ENCODE data around the gene ROCK1.
"Not testable (repeated sequence)": the region's sequence is repeated elsewhere in the genome, so short reads cannot be mapped to it uniquely, and the experiment has no call there.

Gene ROCK1

GRCh38 chr18:21111346-21112139, at the start of gene ROCK1:
ROCK1 (minus strand) TSS chr18:21111813; CDS start chr18:21110910, 903 bp downstream.
- DNase-seq: peak; percentile 85 to 94

GRCh38 chr18:21155443-21155842, 43.8 kb upstream of the ROCK1 start:
- no peak for DNase-seq

DNA sequence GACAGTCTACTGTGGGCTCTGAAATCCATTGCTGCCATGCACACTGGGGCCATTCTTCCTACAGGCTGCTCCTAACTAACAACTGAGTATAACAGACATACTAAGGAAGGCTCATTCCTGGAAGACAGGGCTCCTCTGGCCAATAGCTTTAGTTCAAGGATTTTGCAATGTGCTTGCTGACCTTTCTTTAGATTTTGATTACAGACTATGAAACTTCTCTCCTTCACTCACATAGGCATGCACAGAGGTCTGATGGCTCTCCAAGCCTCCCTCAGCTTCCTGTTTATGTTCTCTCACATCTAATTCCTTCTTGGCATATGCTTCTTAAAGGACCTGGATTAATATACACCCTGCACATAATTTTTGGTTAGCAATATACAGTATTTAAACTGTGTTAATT, 34.4 kb upstream of the ROCK1 start:
- no peak for DNase-seq

GRCh38 chr18:21145371-21145770, 33.8 kb upstream of the ROCK1 start:
- no peak for DNase-seq

- DNase-seq: no peak
Measured at GRCh38 chr18:21141668-21142422, 30.2 kb upstream of the ROCK1 start.

GRCh38 chr18:21137719-21138488, 26.3 kb upstream of the ROCK1 start:
- DNase-seq: not testable (repeated sequence)

GRCh38 chr18:21134895-21135294, 23.3 kb upstream of the ROCK1 start:
- DNase-seq: no peak

DNA sequence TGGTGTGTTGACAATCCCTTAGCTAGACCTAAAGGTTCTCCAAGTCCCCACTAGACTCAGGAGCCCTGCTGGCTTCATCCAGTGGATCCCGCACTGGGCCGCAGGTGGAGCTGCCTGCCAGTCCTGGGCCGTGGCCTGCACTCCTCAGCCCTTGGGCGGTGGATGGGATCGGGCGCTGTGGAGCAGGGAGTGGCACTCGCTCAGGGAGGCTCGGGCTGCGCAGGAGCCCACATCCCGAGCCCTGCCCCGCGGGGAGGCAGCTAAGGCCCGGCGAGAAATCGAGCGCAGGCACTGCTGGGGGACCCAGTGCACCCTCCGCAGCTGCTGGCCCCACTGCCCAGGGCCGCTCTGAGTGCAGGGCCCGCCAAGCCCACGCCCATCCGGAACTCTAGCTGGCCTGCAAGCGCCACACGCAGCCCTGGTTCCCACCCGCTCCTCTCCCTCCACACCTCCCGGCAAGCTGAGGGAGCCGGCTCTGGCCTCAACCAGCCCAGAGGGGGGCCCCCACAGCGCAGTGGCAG, 20.8 kb upstream of the ROCK1 start:
- no peak for DNase-seq

GRCh38 chr18:21131698-21132227, 20.1 kb upstream of the ROCK1 start:
- no peak for DNase-seq

DNA sequence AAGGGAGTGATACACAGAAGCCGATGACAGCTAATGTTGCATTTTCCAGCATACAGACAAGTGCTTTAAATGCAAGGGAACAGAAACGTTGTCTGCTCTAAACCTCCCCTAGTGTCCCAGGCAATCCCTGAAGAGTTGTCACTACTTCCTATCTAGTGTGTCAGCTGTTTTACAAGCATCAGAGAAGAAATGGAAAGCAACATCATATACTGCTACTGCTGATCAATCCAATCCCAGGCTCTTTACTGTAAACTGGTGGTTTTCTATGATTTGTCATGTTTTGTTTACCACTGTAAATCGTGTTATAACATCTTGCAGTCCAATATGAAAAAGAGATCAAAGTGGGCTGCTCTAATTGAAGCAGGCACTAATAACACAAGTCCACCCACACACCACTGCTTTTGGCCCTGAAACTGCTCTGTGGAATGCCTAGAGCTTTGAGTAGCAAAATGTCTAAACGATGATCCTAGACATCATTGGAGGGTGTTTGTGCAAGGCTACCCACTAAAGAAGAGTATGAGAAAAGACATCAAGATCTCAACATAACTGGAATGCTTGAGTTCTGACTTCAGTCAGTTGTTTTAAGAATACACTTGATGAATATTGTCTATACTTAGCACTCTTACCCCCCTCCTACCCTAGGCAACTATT, 18.1 kb upstream of the ROCK1 start:
- DNase-seq: no peak

GRCh38 chr18:21123290-21123926, 11.8 kb upstream of the ROCK1 start:
- no peak for DNase-seq

- no peak for DNase-seq
Measured at GRCh38 chr18:21118806-21119205, 7.2 kb upstream of the ROCK1 start.

GRCh38 chr18:21117409-21118131, 6.0 kb upstream of the ROCK1 start:
- no peak for DNase-seq

DNA sequence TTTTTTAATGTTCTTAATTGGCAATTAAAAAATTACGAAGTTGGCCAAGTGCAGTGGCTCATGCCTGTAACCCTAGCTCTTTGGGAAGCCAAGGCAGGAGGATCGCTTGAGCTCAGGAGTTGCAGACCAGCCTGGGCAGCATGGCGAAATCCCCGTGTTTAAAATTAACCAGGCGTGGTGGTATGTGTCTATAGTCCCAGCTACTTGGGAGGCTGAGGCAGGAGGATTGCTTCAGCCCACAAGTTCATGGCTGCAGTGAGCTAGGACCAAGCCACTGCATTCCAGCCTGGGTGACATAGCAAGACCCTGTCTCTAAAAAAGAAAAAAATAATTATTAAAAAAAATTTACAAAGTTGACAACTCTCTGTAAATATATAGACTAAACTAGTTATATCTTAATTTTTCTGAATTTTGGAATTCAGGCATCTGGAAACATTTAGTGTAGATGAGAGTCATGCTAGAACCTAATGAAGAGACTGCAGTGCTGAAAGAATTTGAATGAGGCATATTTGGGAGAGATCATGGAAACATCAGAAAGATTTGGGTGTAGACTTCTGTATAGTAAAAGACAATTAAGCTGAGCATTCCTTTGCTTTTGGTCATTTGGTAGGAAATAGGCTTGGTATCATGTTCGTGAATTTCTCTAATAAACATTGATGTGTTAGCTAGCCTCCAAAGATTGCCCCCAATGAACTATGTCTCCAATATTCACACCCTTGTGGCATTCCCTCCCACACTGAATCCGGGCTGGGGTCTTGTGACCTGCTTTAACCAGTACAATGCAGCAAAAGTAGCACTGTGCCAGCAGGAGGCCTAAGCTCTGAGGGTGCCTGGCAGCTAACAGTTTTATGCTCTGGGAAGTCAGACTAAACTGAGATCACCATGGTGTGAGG, 4.2 kb upstream of the ROCK1 start:
- no peak for DNase-seq

- DNase-seq: no peak
Measured at GRCh38 chr18:21112543-21113105, 1.0 kb upstream of the ROCK1 start.

- no peak for DNase-seq
Measured at GRCh38 chr18:21112140-21112473, 494 bp upstream of the ROCK1 start.

- peak in 1 of 2 experiments; percentile 29 for DNase-seq
Measured at GRCh38 chr18:21110713-21111345, 784 bp downstream of the ROCK1 start.

DNA sequence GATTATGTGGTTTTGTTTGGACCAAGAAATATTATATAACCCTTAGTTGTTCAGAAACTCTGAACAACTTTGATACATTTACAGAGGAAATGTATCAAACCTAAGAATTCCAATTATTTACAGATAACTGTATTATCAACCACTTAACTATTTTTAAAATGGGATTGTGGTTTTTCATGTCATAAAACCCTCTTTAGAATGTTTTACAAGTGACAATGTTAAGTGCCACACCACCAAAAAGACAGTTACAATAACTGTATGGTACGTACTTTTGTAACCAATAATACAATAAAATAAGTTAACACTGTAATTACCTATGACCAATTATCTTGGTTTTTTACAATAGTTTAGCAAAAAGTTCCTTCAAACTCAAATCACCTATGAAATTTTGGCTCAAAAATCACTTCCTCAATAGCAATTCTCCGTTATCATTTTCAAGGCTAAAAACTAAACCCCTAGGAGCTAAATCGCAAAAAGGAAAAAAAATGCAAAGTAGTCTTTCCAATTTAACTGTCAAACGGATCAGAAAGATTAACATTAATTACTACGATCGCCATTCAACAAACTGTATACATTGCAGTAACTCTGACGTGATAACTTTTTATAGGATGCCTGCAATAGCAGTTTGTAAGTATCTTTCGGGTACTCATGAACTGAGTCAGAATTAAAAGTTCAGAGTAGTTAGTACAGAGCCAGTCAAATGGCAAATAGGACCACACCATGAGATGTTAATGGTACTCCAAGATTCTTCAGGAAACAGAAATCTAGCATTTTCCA, 1.5 kb downstream of the ROCK1 start:
- no peak for DNase-seq

DNA sequence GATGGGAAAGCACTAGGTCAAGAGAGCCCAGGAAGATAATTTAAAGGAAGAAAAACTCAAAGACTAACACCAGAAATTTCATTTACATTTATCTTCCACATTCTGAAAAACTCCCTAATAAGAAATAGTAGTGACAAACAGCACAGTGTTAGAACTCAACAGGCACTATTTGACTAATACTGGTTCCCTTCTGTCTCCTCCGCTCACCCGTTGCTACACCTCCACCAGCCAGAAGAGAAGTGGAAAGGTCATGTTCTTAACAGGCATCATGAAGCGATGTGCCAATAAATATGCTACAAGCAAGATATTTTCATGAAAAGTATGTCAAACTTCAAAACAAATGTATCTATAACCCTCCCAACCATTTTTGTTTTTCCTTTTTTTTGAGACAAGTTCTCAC, 5.7 kb downstream of the ROCK1 start:
- DNase-seq: no peak

Measured in NCI-H526 (cell line).